Upper lobe of left lung (tissue), 6 donors: ENCODE data around the gene ASB1. TPM values are rescaled to one million over a fixed set of nuclear protein-coding genes. Genes with fewer than 3 reads are reported as not detected.

ENCODE experiments used
- ATAC-seq, 2 donors: fragments of 200-7000 bp; cut with Tn5 transposase; one replicate each; pipeline ENCODE4 v1.9.1; 2022; ENCODE audit warnings: mild to moderate bottlenecking in 2 of 2, moderate library complexity in 2 of 2; ENCODE audit not compliant: low FRiP score in 2 of 2
- DNase-seq, 2 donors: peaks; one replicate each; pipeline ENCODE4 v3.0.0-alpha.2; 2019 to 2020
- H3K27ac ChIP-seq, 4 donors: fragments of 200-600 bp; sonication (generic); one replicate each; pipeline ENCODE4 v1.5.1; 2016 to 2019
- H3K27me3 ChIP-seq, 4 donors: fragments of 200-600 bp; sonication (generic); one replicate each; pipeline ENCODE4 v1.5.1; 2017 to 2019
- H3K36me3 ChIP-seq, 4 donors: fragments of 200-600 bp; sonication (generic); one replicate each; pipeline ENCODE4 v1.5.1; 2016 to 2019
- H3K4me1 ChIP-seq, 4 donors: fragments of 200-600 bp; sonication (generic); one replicate each; pipeline ENCODE4 v1.5.1; 2018 to 2019
- H3K4me3 ChIP-seq, 4 donors: fragments of 200-600 bp; sonication (generic); one replicate each; pipeline ENCODE4 v1.5.1; 2017 to 2019; ENCODE audit warnings: mild to moderate bottlenecking in 2 of 4, moderate library complexity in 1 of 4
- H3K9me3 ChIP-seq, 4 donors: fragments of 200-600 bp; sonication (generic); one replicate each; pipeline ENCODE4 v1.5.1; 2018 to 2019
- EP300 ChIP-seq, 4 donors: sonication (generic); formaldehyde crosslinking; IDR thresholded peaks; one replicate each; pipeline ENCODE4 v1.5.1; 2017; ENCODE audit warnings: antibody characterized with exemption in 4 of 4, control low read depth in 2 of 4
- POLR2A ChIP-seq, 4 donors: fragments of 450-650 bp; IDR thresholded peaks; one replicate each; pipeline ENCODE4 v1.5.1; 2016 to 2017; ENCODE audit warnings: antibody characterized with exemption in 4 of 4, mild to moderate bottlenecking in 2 of 4
- POLR2AphosphoS5 ChIP-seq, 2 donors: sonication (generic); formaldehyde crosslinking; IDR thresholded peaks; one replicate each; pipeline ENCODE4 v1.5.1; 2017; ENCODE audit warnings: antibody characterized with exemption in 2 of 2
- WGBS, 2 donors: methylation state at CpG; one replicate each; pipeline ENCODE4 v1.1.5; 2017 to 2018; 5-methylcytosine and 5-hydroxymethylcytosine counted together
- total RNA-seq, 6 donors: library from RNA; depleted of rRNA in 4 of 6; stranded (reverse); fragments of >200 nt in 4 of 6; gene quantifications; one replicate each; pipeline versions ENCODE4 v1.1.0 to v1.2.1, GENCODE V29; 2016 to 2021
- TF ChIP-seq, protein P1 (sequence below), 6 experiments: fragments of 450-650 bp in 4 of 6; fragments of 200-600 bp in 2 of 6; sonication (generic) in 2 of 6; IDR thresholded peaks; one replicate each; pipeline ENCODE4 v1.5.1; 2016 to 2019; ENCODE audit warnings: antibody characterized with exemption in 6 of 6
- donor health status: DM: no; HTN: no; CAD: no; lungs with moderate emphysema.
- donor health status: DM: no; HTN: yes; CAD: no; lungs with severe emphysema.

The ASB1 gene
- total RNA-seq, 6 donors from 2014 or later = 12.7 to 29.4 (median 24.3) TPM

DNA sequence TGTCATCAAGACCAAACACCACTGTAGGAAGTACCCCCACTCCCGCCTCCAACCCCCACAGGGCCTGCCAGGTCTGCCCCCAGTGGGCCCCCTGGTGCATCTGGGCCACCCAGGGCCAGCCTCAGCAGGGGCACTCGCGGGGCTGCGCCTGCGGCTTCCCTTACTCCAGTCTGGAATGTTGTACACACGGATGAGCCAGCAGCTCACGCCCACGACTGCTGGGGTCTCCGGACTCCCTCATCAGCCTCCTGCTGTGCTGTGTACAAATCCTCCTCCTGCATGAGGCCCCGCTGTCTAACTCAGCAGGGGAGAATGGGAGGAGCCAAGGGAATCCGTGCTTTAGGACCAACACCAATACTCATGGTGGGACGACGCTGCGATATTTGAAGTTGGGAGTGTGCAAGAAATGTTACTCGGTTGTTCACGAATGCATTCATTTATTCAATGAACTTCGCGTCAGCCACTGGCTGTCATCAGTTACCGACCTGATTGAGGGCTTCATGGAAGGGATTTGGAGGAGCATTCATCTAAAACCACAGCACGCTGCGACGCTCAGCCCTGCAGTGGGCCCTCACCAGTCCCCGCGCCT, 654 bp upstream of the ASB1 start:
- peak overlapping the region; percentile 90 to 95 (median 93) for H3K27ac ChIP-seq
- TF ChIP-seq, protein P1, sequence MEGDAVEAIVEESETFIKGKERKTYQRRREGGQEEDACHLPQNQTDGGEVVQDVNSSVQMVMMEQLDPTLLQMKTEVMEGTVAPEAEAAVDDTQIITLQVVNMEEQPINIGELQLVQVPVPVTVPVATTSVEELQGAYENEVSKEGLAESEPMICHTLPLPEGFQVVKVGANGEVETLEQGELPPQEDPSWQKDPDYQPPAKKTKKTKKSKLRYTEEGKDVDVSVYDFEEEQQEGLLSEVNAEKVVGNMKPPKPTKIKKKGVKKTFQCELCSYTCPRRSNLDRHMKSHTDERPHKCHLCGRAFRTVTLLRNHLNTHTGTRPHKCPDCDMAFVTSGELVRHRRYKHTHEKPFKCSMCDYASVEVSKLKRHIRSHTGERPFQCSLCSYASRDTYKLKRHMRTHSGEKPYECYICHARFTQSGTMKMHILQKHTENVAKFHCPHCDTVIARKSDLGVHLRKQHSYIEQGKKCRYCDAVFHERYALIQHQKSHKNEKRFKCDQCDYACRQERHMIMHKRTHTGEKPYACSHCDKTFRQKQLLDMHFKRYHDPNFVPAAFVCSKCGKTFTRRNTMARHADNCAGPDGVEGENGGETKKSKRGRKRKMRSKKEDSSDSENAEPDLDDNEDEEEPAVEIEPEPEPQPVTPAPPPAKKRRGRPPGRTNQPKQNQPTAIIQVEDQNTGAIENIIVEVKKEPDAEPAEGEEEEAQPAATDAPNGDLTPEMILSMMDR (IDR thresholded peaks at IDR 0.05) = no peak
- no peak for TF ChIP-seq EP300 (IDR thresholded peaks at IDR 0.05)
- ATAC-seq (peak in 1 of 2 donors; percentile 41), DNase-seq (peak in 1 of 2 donors; percentile 82)
- no peaks in the 10 kb centered on the region for H3K27me3 ChIP-seq
- no peaks in the 10 kb centered on the region for H3K9me3 ChIP-seq
- 17% methylated on average over 24 of the region's 24 CpGs; no CpG with 5 or more reads in 1 of the 2 donors for WGBS, 2 donors
- H3K4me1 ChIP-seq = peaks cover 16 to 29% (median 27%) of the 10 kb centered on the region in 4 donors
- H3K36me3 ChIP-seq = peaks cover 0 to 4% (median 0%) of the 10 kb centered on the region in 4 donors
- peak overlapping the region; percentile 36 to 96 (median 79) for H3K4me3 ChIP-seq

DNA sequence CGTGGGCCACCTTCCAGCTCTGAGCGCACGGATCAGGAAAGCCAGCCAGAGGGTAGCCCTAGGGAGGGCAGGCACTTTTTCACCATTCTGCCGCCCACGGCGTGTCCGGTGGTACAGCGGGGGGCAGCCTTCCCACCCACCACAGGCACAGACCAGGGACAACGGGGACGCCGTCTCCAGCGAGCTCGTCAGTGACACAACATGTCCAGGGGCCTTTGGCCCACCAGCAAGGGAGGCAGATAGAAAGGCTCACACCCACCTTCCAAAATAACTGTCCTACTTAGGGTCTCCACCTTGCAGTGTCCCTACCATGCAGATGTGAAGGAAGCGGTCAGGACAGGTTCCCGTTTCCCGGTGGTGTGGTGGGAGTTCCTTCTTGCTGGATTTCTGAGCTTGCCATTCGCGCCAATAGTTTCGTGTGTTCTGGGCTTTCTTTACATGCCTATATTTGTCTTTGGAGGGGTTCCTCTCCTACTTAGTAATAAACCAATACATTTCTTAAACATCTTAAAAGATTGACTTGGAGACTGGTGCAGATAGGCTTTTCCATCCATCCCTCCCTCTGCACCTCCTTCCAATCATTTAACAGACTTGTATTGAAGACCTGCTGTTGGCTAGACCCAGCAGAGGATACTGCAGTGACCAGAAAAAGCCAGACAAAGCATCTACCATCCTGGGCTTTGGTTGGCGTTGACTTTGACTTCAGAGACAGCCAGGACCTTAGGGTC, 872 bp downstream of the ASB1 start:
- WGBS, 2 donors = 10 to 31% methylated on average over 5 to 20 of the region's 20 CpGs
- peak in 1 of 2 donors; percentile 63 for DNase-seq
- H3K36me3 ChIP-seq = peaks cover 0 to 4% (median 0%) of the 10 kb centered on the region in 4 donors
- H3K27me3 ChIP-seq = no peaks in the 10 kb centered on the region
- peak overlapping the region; percentile 36 to 96 (median 79) for H3K4me3 ChIP-seq
- peak; percentile 2 to 39 for ATAC-seq
- H3K4me1 ChIP-seq = peaks cover 16 to 29% (median 27%) of the 10 kb centered on the region in 4 donors
- TF ChIP-seq POLR2AphosphoS5 (IDR thresholded peaks at IDR 0.05) (no peak), POLR2A (IDR thresholded peaks at IDR 0.05) (no peak), EP300 (IDR thresholded peaks at IDR 0.05) (no peak)
- TF ChIP-seq, protein P1 (IDR thresholded peaks at IDR 0.05) = no peak
- peak overlapping the region; percentile 90 to 95 (median 93) for H3K27ac ChIP-seq
- no peaks in the 10 kb centered on the region for H3K9me3 ChIP-seq

DNA sequence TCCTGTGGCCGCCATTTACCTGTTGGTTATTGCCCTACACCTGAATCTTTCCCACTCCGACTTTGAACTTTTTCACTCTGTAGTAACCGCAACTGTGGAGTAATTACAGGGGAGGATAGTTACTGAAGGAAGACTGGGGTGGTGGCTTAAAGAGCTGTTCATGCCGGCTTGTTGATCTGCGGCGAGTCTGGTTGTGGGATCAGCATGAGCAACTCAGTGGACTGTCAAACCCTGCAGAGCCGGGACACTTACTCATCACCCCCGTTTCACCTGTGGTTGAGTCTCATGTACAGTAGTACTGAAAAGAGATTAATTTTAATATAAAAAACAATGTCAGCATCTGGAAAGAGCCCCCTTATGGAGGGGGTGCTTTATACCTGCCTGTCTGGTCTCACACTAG, 2.1 kb downstream of the ASB1 start:
- Histone ChIP-seq H3K27ac (no peak overlapping the region), H3K9me3 (no peaks in the 10 kb centered on the region), H3K4me1 (peaks cover 16 to 29% (median 27%) of the 10 kb centered on the region in 4 donors), H3K4me3 (no peak overlapping the region), H3K36me3 (peaks cover 4 to 11% (median 7%) of the 10 kb centered on the region in 4 donors), H3K27me3 (no peaks in the 10 kb centered on the region)
- ATAC-seq = no peak
- TF ChIP-seq POLR2A (IDR thresholded peaks at IDR 0.05) (no peak), POLR2AphosphoS5 (IDR thresholded peaks at IDR 0.05) (no peak), EP300 (IDR thresholded peaks at IDR 0.05) (no peak)
- TF ChIP-seq, protein P1 (IDR thresholded peaks at IDR 0.05) = no peak
- no peak for DNase-seq
- WGBS, 2 donors = 92 to 94% methylated on average over 8 of the region's 8 CpGs

DNA sequence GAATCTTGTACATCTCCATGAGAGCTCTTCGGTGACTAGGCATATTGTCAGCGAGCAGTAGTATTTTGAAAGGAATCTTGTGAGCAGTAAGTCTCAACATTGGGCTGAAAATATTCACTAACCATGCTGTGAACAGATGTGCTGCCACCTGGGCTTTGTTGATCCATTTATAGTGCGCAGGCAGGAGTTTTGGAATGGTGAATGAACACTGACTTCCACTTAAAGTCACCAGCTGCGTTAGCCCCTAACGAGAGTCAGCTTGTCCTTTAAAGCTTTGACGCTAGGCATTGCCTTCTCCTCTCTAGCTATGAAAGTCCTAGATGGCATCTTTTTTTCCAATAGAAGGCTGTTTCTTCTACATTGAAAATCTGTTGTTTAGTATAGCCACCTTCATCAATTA, 4.1 kb downstream of the ASB1 start:
- Histone ChIP-seq H3K36me3 (peaks cover 14 to 30% (median 25%) of the 10 kb centered on the region in 4 donors), H3K27ac (no peak overlapping the region), H3K27me3 (no peaks in the 10 kb centered on the region), H3K4me3 (no peak overlapping the region), H3K4me1 (peaks cover 16 to 26% (median 24%) of the 10 kb centered on the region in 4 donors), H3K9me3 (no peaks in the 10 kb centered on the region)
- TF ChIP-seq EP300 (IDR thresholded peaks at IDR 0.05) = no peak
- TF ChIP-seq, protein P1 (IDR thresholded peaks at IDR 0.05) = no peak
- TF ChIP-seq POLR2A (IDR thresholded peaks at IDR 0.05) = no peak
- no peak for TF ChIP-seq POLR2AphosphoS5 (IDR thresholded peaks at IDR 0.05)
- DNase-seq (no peak), ATAC-seq (no peak)
- 98 to 99% methylated on average over 6 of the region's 6 CpGs for WGBS, 2 donors
